HCT116 (cell line): Measurements from ENCODE around the gene PA2G4. TPM values are rescaled to one million over a fixed set of nuclear protein-coding genes. Genes with fewer than 3 reads are reported as not detected.

ENCODE experiments used
- ATAC-seq: fragments of 200-7000 bp; cut with Tn5 transposase; 2 replicates; pipeline ENCODE4 v1.9.1; 2020; ENCODE audit warnings: mild to moderate bottlenecking, moderate library complexity
- BruUV-seq: library from RNA; stranded (reverse); fragments of 400-500 nt; replicated peaks from 2 replicates; lab custom pipeline; 2021; lab: Mats Ljungman, UMichigan
- CTCF ChIA-PET: fragments of 300-600 bp; sonication (Branson Sonifier 250); formaldehyde crosslinking; loops from one replicate; lab custom pipeline; 2021; ENCODE audit warnings: antibody characterized with exemption; lab: Charles Lee
- POLR2A ChIA-PET: fragments of 300-600, 350-600 bp; sonication (Branson Sonifier 250); formaldehyde crosslinking; loops from one replicate; lab custom pipeline; 2021; ENCODE audit warnings: antibody characterized with exemption; lab: Charles Lee
- RAD21 ChIA-PET, 2 experiments: fragments of 300-600 bp; sonication (Branson Sonifier 250); formaldehyde crosslinking; loops; one replicate each; lab custom pipeline; 2023; ENCODE audit warnings: low total read pairs in 2 of 2; ENCODE audit not compliant: uncharacterized antibody in 2 of 2, unreplicated experiment in 2 of 2, low non-redundant PET in 1 of 2; lab: Charles Lee
- DNase-seq: peaks from one replicate; pipeline ENCODE4 v3.0.0-alpha.2; 2010; ENCODE audit warnings: low read depth, low spot score
- H2AFZ ChIP-seq: fragments of 200-600 bp; shearing (Covaris generic), sonication (generic); 2 replicates; pipeline ENCODE4 v1.6.1; 2017; ENCODE audit warnings: low read depth, mixed run types, mixed read lengths, antibody characterized with exemption, low read length; ENCODE audit not compliant: poor library complexity, severe bottlenecking
- H3K27ac ChIP-seq: 2 replicates; pipeline ENCODE4 v1.5.1; 2012; ENCODE audit warnings: low read depth, low read length
- H3K27me3 ChIP-seq: fragments of 200-600 bp; sonication (generic); 2 replicates; pipeline ENCODE4 v1.6.1; 2016; ENCODE audit warnings: mixed run types, low read length, mixed read lengths; ENCODE audit not compliant: insufficient read depth
- H3K36me3 ChIP-seq, 2 experiments: fragments of 200-500 bp in 1 of 2; fragments of 200-600 bp in 1 of 2; sonication (Bioruptor generic) in 1 of 2; sonication (generic) in 1 of 2; 2 replicates each; pipeline versions ENCODE4 v1.5.1 to v1.6.1; 2014 to 2016; ENCODE audit warnings: low read length in 2 of 2, inconsistent platforms in 1 of 2, mixed read lengths in 1 of 2, mixed run types in 1 of 2; ENCODE audit not compliant: insufficient read depth in 2 of 2, control insufficient read depth in 1 of 2
- H3K4me1 ChIP-seq, 2 experiments: fragments of 200-600 bp in 1 of 2; sonication (generic) in 1 of 2; 2 replicates each; pipeline versions ENCODE4 v1.5.1 to v1.6.1; 2012 to 2017; ENCODE audit warnings: low read length in 2 of 2, inconsistent platforms in 1 of 2, mild to moderate bottlenecking in 1 of 2, mixed read lengths in 1 of 2, mixed run types in 1 of 2, moderate library complexity in 1 of 2; ENCODE audit not compliant: insufficient read depth in 2 of 2, control insufficient read depth in 1 of 2
- H3K4me2 ChIP-seq: fragments of 200-600 bp; sonication (generic); 2 replicates; pipeline ENCODE4 v1.6.1; 2017; ENCODE audit warnings: mixed run types, low read length, mixed read lengths
- H3K4me3 ChIP-seq, 2 experiments: fragments of 200-600 bp in 1 of 2; sonication (generic) in 1 of 2; replicated peaks in 1 of 2; 2 replicates each; pipeline ENCODE4 v1.5.1; 2011 to 2016; ENCODE audit warnings: low read length in 2 of 2, control low read depth in 1 of 2, low read depth in 1 of 2, mild to moderate bottlenecking in 1 of 2, mixed read lengths in 1 of 2, mixed run types in 1 of 2
- H3K79me2 ChIP-seq: fragments of 200-600 bp; sonication (generic); 2 replicates; pipeline ENCODE4 v1.6.1; 2017; ENCODE audit warnings: mild to moderate bottlenecking, mixed run types, low read length, moderate library complexity, mixed read lengths; ENCODE audit not compliant: insufficient read depth
- H3K9ac ChIP-seq: fragments of 200-600 bp; sonication (generic); 2 replicates; pipeline ENCODE4 v1.6.1; 2016; ENCODE audit warnings: low read length, mixed read lengths
- H3K9me2 ChIP-seq: fragments of 200-600 bp; sonication (generic), shearing (Covaris generic); 2 replicates; pipeline ENCODE4 v1.6.1; 2017; ENCODE audit warnings: mixed run types, mild to moderate bottlenecking, moderate library complexity; ENCODE audit not compliant: insufficient read depth
- H3K9me3 ChIP-seq, 2 experiments: fragments of 200-500 bp in 1 of 2; fragments of 200-600 bp in 1 of 2; sonication (Bioruptor generic) in 1 of 2; sonication (generic) in 1 of 2; 2 replicates each; pipeline ENCODE4 v1.6.1; 2014 to 2017; ENCODE audit warnings: low read length in 2 of 2, mixed read lengths in 2 of 2, inconsistent platforms in 1 of 2, low read depth in 1 of 2, mild to moderate bottlenecking in 1 of 2, mixed run types in 1 of 2, moderate library complexity in 1 of 2; ENCODE audit not compliant: control insufficient read depth in 1 of 2, insufficient read depth in 1 of 2
- H4K20me1 ChIP-seq: fragments of 200-600 bp; sonication (generic), shearing (Covaris generic); 2 replicates; pipeline ENCODE4 v1.6.1; 2017; ENCODE audit warnings: mixed run types, mild to moderate bottlenecking, moderate library complexity; ENCODE audit not compliant: insufficient read depth
- ATF3 ChIP-seq: IDR thresholded peaks from 2 replicates; pipeline ENCODE4 v1.6.1; 2012
- CBX3 ChIP-seq: IDR thresholded peaks from 2 replicates; pipeline ENCODE4 v1.6.1; 2012; ENCODE audit warnings: low read depth
- CEBPB ChIP-seq: IDR thresholded peaks from 2 replicates; pipeline ENCODE4 v1.6.1; 2012; ENCODE audit warnings: low read depth
- CTCF ChIP-seq, 3 experiments: fragments of 200-600 bp in 1 of 3; sonication (generic) in 1 of 3; IDR thresholded peaks in 2 of 3; conservative IDR thresholded peaks in 1 of 3; 2 replicates each; pipeline ENCODE4 v1.5.1; 2012 to 2017; ENCODE audit warnings: low read depth in 2 of 3, low read length in 2 of 3, antibody characterized with exemption in 1 of 3, borderline replicate concordance in 1 of 3, control low read depth in 1 of 3, mild to moderate bottlenecking in 1 of 3, mixed read lengths in 1 of 3, mixed run types in 1 of 3, moderate library complexity in 1 of 3; ENCODE audit not compliant: insufficient read depth in 1 of 3
- EGR1 ChIP-seq: IDR thresholded peaks from 2 replicates; pipeline ENCODE4 v1.6.1; 2012; ENCODE audit warnings: low read depth
- ELF1 ChIP-seq: IDR thresholded peaks from 2 replicates; pipeline ENCODE4 v1.6.1; 2012; ENCODE audit warnings: low read depth, borderline replicate concordance
- EZH2 ChIP-seq: fragments of 200-600 bp; sonication (generic); IDR thresholded peaks from 2 replicates; pipeline ENCODE4 v1.6.1; 2017; ENCODE audit warnings: antibody characterized with exemption, mixed run types
- EZH2phosphoT487 ChIP-seq: fragments of 200-600 bp; IDR thresholded peaks from 2 replicates; pipeline ENCODE4 v1.6.1; 2018; ENCODE audit warnings: antibody characterized with exemption, borderline replicate concordance
- FOSL1 ChIP-seq: IDR thresholded peaks from 2 replicates; pipeline ENCODE4 v1.6.1; 2012; ENCODE audit warnings: low read depth
- JUND ChIP-seq: IDR thresholded peaks from 2 replicates; pipeline ENCODE4 v1.6.1; 2012
- MAX ChIP-seq: IDR thresholded peaks from 2 replicates; pipeline ENCODE4 v1.6.1; 2012
- POLR2A ChIP-seq: IDR thresholded peaks from 2 replicates; pipeline ENCODE4 v1.7.0; 2011; ENCODE audit warnings: borderline replicate concordance; ENCODE audit not compliant: insufficient read depth, insufficient read length; ENCODE audit errors: extremely low read depth
- POLR2AphosphoS5 ChIP-seq: IDR thresholded peaks from 2 replicates; pipeline ENCODE4 v1.6.1; 2011; ENCODE audit warnings: mild to moderate bottlenecking, low read depth, low read length, moderate library complexity
- REST ChIP-seq: IDR thresholded peaks from 2 replicates; pipeline ENCODE4 v1.6.1; 2012; ENCODE audit warnings: low read depth
- SIN3A ChIP-seq: IDR thresholded peaks from 2 replicates; pipeline ENCODE4 v1.6.1; 2012; ENCODE audit warnings: low read depth
- SP1 ChIP-seq: IDR thresholded peaks from 2 replicates; pipeline ENCODE4 v1.6.1; 2012; ENCODE audit warnings: low read depth
- SRF ChIP-seq: IDR thresholded peaks from 2 replicates; pipeline ENCODE4 v1.6.1; 2012; ENCODE audit warnings: low read depth
- YY1 ChIP-seq: IDR thresholded peaks from 2 replicates; pipeline ENCODE4 v1.6.1; 2011; ENCODE audit warnings: low read length, low read depth, moderate library complexity, mild to moderate bottlenecking; ENCODE audit not compliant: insufficient replicate concordance; ENCODE audit errors: extremely low read depth
- ZBTB33 ChIP-seq: IDR thresholded peaks from 2 replicates; pipeline ENCODE4 v1.6.1; 2011; ENCODE audit warnings: mild to moderate bottlenecking, low read length, moderate library complexity; ENCODE audit not compliant: insufficient replicate concordance; ENCODE audit errors: extremely low read depth
- ZFX ChIP-seq: fragments of 450-650 bp; IDR thresholded peaks from 2 replicates; pipeline ENCODE4 v1.6.1; 2017
- intact Hi-C: fragments of 100-400 bp; cut with micrococcal nuclease; formaldehyde crosslinking; loops from 2 replicates; pipeline ENCODE4 v1.10.0; 2022
- total RNA-seq: library from RNA; stranded (reverse); gene quantifications from one replicate; pipeline ENCODE4 v1.2.1, GENCODE V29; 2021; ENCODE audit not compliant: unreplicated experiment

Gene PA2G4
- total RNA-seq, 1 experiment from 2014 or later = 302 TPM

- no peak for DNase-seq
- Histone ChIP-seq H4K20me1 (no peaks in the 10 kb centered on the region), H3K9me2 (no peaks in the 10 kb centered on the region), H3K36me3 (no peaks in the 10 kb centered on the region), H3K4me3 (peak overlapping the region; percentile 70 to 90), H3K9me3 (no peaks in the 10 kb centered on the region), H3K27ac (peak overlapping the region; percentile 93), H2AFZ (peak overlapping the region; percentile 34), H3K4me1 (peaks cover 17 to 37% of the 10 kb centered on the region in 2 experiments), H3K79me2 (peaks cover 12% of the 10 kb centered on the region; the same call in 1 of the 2 replicates), H3K4me2 (peak overlapping the region; percentile 94), H3K27me3 (no peaks in the 10 kb centered on the region), H3K9ac (peak overlapping the region; percentile 78)
- ChIA-PET POLR2A (interaction anchor here (3.5 kb wide), 1 partner anchor 26 kb away, joined by 18 read pairs; the partner anchor contains the start of gene PA2G4), CTCF (interaction anchor here (1.6 to 1.7 kb wide), 3 partner anchors 10 to 340 kb away, joined by 5 to 7 read pairs (median 6); no protein-coding TSS in a partner anchor), RAD21 (interaction anchor here in 1 of 2 experiments (0.6 to 1.5 kb wide), 2 partner anchors 40 to 72 kb away, joined by 3 read pairs; partner anchors contain the start of gene ZC3H10)
- no TSS peak for BruUV-seq
- TF ChIP-seq EGR1 (no peak), SP1 (no peak), CTCF (IDR thresholded peaks at IDR 0.05 in 2 of 3, conservative IDR thresholded peaks at IDR 0.05 in 1 of 3; ENCODE audit: borderline replicate concordance in 1 of 3, insufficient read depth in 1 of 3, low read depth in 2 of 3, low read length in 2 of 3) (no peak), EZH2 (no peak), JUND (no peak), SIN3A (no peak), ELF1 (no peak), POLR2A (no peak), FOSL1 (no peak), YY1 (no peak), POLR2AphosphoS5 (no peak), EZH2phosphoT487 (no peak), ATF3 (no peak), CBX3 (no peak), CEBPB (no peak), SRF (no peak), ZFX (no peak), REST (no peak), MAX (no peak), ZBTB33 (no peak)
- intact Hi-C loops = no loop called here
- ATAC-seq = no peak
Measured at GRCh38 chr12:56078427-56078826, 25.9 kb upstream of the PA2G4 start.
